Loucy (cell line): ENCODE measurements around the gene JARID2.

Source experiments
- H2AFZ ChIP-seq: fragments of 200-600 bp; sonication (generic); 2 replicates; pipeline ENCODE4 v1.6.0; 2016; ENCODE audit warnings: antibody characterized with exemption, mild to moderate bottlenecking, low read length, moderate library complexity
- H3F3A ChIP-seq: fragments of 200-600 bp; 2 replicates; pipeline ENCODE4 v1.6.0; 2016; ENCODE audit warnings: antibody characterized with exemption, low read depth, mild to moderate bottlenecking
- H3K27me3 ChIP-seq: fragments of 200-600 bp; sonication (generic); 2 replicates; pipeline ENCODE4 v1.6.1; 2014; ENCODE audit warnings: low read length, mild to moderate bottlenecking; ENCODE audit not compliant: insufficient read depth, poor library complexity, severe bottlenecking
- H3K36me3 ChIP-seq: fragments of 200-600 bp; sonication (generic); 2 replicates; pipeline ENCODE4 v1.6.1; 2016; ENCODE audit warnings: low read length; ENCODE audit not compliant: insufficient read depth
- H3K4me1 ChIP-seq: fragments of 200-600 bp; sonication (generic); 2 replicates; pipeline ENCODE4 v1.5.1; 2014; ENCODE audit warnings: low read length, mild to moderate bottlenecking; ENCODE audit not compliant: insufficient read depth, poor library complexity, severe bottlenecking
- H3K4me2 ChIP-seq: fragments of 200-600 bp; sonication (generic); 2 replicates; pipeline ENCODE4 v1.6.0; 2014; ENCODE audit warnings: antibody characterized with exemption, low read length, low read depth, mild to moderate bottlenecking; ENCODE audit not compliant: poor library complexity, severe bottlenecking
- H3K4me3 ChIP-seq: fragments of 200-600 bp; sonication (generic); 2 replicates; pipeline ENCODE4 v1.5.1; 2014; ENCODE audit warnings: low read length, mild to moderate bottlenecking, mixed read lengths; ENCODE audit not compliant: poor library complexity, severe bottlenecking
- H3K79me2 ChIP-seq: fragments of 200-600 bp; sonication (generic); 2 replicates; pipeline ENCODE4 v1.6.1; 2014; ENCODE audit warnings: low read length; ENCODE audit not compliant: insufficient read depth
- H3K9ac ChIP-seq: fragments of 200-600 bp; sonication (generic); 2 replicates; pipeline ENCODE4 v1.6.0; 2014; ENCODE audit warnings: mild to moderate bottlenecking, low read depth, low read length, moderate library complexity; ENCODE audit not compliant: poor library complexity, severe bottlenecking
- H3K9me2 ChIP-seq: fragments of 200-600 bp; sonication (generic); replicated peaks from 2 replicates; pipeline ENCODE4 v1.6.1; 2016; ENCODE audit warnings: low read depth, low read length, mixed read lengths
- H3K9me3 ChIP-seq: fragments of 200-600 bp; sonication (generic); 2 replicates; pipeline ENCODE4 v1.6.1; 2014; ENCODE audit warnings: mild to moderate bottlenecking, antibody characterized with exemption, low read length, low read depth; ENCODE audit not compliant: insufficient read depth
- H4K20me1 ChIP-seq: fragments of 200-600 bp; sonication (generic); 2 replicates; pipeline ENCODE4 v1.6.0; 2014; ENCODE audit warnings: antibody characterized with exemption, low read length, mild to moderate bottlenecking; ENCODE audit not compliant: insufficient read depth, poor library complexity, severe bottlenecking
- CTCF ChIP-seq: fragments of 200-600 bp; sonication (generic); conservative IDR thresholded peaks from 2 replicates; pipeline ENCODE4 v1.5.1; 2014; ENCODE audit warnings: mild to moderate bottlenecking, antibody characterized with exemption, low read length
- EZH2phosphoT487 ChIP-seq: fragments of 200-600 bp; IDR thresholded peaks from 2 replicates; pipeline ENCODE4 v1.6.1; 2018; ENCODE audit warnings: antibody characterized with exemption, mild to moderate bottlenecking, moderate library complexity, borderline replicate concordance

The JARID2 gene

GRCh38 chr6:15531973-15532372 lies 286.1 kb downstream of the JARID2 start:
- no peak for TF ChIP-seq CTCF
- Histone ChIP-seq H3K4me2 (no peak overlapping the region), H3K4me3 (no peak overlapping the region), H3K27me3 (no peaks in the 10 kb centered on the region), H3K4me1 (peaks cover 10% of the 10 kb centered on the region), H3F3A (no peaks in the 10 kb centered on the region), H4K20me1 (no peaks in the 10 kb centered on the region), H2AFZ (no peak overlapping the region), H3K9ac (no peak overlapping the region), H3K9me3 (no peaks in the 10 kb centered on the region), H3K79me2 (peaks cover 5% of the 10 kb centered on the region; the same call in 1 of the 2 replicates), H3K36me3 (peaks cover 48% of the 10 kb centered on the region; the same call in 1 of the 2 replicates), H3K9me2 (no peaks in the 10 kb centered on the region)

GRCh38 chr6:15533379-15534026 lies 287.6 kb downstream of the JARID2 start:
- TF ChIP-seq CTCF (no peak), EZH2phosphoT487 (no peak)
- Histone ChIP-seq H3K4me1 (peaks cover 10% of the 10 kb centered on the region), H3K36me3 (peaks cover 37% of the 10 kb centered on the region; the same call in 1 of the 2 replicates), H4K20me1 (no peaks in the 10 kb centered on the region), H3K9me3 (no peaks in the 10 kb centered on the region), H3K4me3 (no peak overlapping the region), H3K9ac (no peak overlapping the region), H3K27me3 (no peaks in the 10 kb centered on the region), H2AFZ (no peak overlapping the region), H3K79me2 (peaks cover 6% of the 10 kb centered on the region; the same call in 1 of the 2 replicates), H3K9me2 (no peaks in the 10 kb centered on the region), H3F3A (no peaks in the 10 kb centered on the region), H3K4me2 (no peak overlapping the region)

GRCh38 chr6:15534974-15535373 lies 289.1 kb downstream of the JARID2 start:
- H3K36me3 ChIP-seq, result peaks cover 23% of the 10 kb centered on the region; the same call in 1 of the 2 replicates
- peaks cover 11% of the 10 kb centered on the region; the same call in 1 of the 2 replicates for H3K79me2 ChIP-seq
- no peak overlapping the region for H3K4me2 ChIP-seq
- H3K9me3 ChIP-seq, result no peaks in the 10 kb centered on the region
- H2AFZ ChIP-seq, result no peak overlapping the region
- H3F3A ChIP-seq, result no peaks in the 10 kb centered on the region
- no peak overlapping the region for H3K9ac ChIP-seq
- no peak overlapping the region for H3K4me3 ChIP-seq
- H3K4me1 ChIP-seq, result peaks cover 3% of the 10 kb centered on the region
- TF ChIP-seq CTCF (no peak), EZH2phosphoT487 (no peak)
- no peaks in the 10 kb centered on the region for H4K20me1 ChIP-seq
- no peaks in the 10 kb centered on the region for H3K9me2 ChIP-seq
- H3K27me3 ChIP-seq, result no peaks in the 10 kb centered on the region
